Stomach (tissue), 4 donors: Measurements from ENCODE around the gene NCAPD2.

ENCODE experiments used
- POLR2A ChIP-seq, 4 donors: fragments of 450-650 bp; IDR thresholded peaks; one replicate each; pipeline ENCODE4 v1.6.1; 2016; ENCODE audit warnings: antibody characterized with exemption in 4 of 4, control low read depth in 2 of 4, mild to moderate bottlenecking in 1 of 4, moderate library complexity in 1 of 4
- TF ChIP-seq, protein P1 (sequence below), 7 experiments: fragments of 450-650 bp in 4 of 7; fragments of 200-600 bp in 3 of 7; sonication (generic) in 3 of 7; IDR thresholded peaks; one replicate each; pipeline ENCODE4 v1.5.1; 2016 to 2019; ENCODE audit warnings: antibody characterized with exemption in 7 of 7, control low read depth in 2 of 7, mild to moderate bottlenecking in 1 of 7

DNA sequence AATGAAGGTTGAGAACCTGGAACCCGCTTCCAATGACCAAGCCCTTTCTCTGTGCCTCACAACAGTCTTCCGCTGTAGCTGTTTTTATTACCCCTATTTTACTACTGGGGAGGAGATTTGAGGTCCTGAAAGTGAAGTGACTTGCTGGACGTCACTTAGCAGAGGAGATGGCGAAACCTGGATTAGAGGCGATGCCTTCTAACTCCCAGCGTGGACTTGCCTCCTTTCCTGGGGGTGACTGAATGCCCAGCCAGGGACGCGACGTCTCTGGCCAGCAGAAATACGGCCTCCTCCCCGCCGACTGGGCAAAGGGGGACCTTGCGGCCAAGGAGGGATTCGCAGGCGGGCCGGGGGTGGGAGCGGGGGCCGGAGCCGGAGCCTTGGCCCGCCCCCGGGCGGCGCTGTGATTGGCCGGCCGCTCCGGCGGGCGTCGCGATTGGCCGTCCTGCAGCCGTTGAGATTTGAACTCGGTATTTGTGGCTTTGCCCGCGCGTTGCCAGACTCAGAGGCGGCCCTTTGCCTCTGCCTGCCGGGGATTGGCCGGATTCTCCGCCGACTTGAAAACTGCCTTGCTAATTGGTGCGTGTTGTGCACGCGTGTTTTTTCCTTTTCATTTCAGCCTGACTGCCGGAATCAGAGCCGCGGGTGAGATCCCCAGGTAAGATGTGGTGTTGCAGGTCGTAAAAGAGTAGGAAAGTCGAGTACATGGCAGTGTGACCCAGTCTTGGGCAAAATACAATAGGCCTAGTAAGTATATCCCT lies at the start of gene NCAPD2:
- TF ChIP-seq, protein P1, sequence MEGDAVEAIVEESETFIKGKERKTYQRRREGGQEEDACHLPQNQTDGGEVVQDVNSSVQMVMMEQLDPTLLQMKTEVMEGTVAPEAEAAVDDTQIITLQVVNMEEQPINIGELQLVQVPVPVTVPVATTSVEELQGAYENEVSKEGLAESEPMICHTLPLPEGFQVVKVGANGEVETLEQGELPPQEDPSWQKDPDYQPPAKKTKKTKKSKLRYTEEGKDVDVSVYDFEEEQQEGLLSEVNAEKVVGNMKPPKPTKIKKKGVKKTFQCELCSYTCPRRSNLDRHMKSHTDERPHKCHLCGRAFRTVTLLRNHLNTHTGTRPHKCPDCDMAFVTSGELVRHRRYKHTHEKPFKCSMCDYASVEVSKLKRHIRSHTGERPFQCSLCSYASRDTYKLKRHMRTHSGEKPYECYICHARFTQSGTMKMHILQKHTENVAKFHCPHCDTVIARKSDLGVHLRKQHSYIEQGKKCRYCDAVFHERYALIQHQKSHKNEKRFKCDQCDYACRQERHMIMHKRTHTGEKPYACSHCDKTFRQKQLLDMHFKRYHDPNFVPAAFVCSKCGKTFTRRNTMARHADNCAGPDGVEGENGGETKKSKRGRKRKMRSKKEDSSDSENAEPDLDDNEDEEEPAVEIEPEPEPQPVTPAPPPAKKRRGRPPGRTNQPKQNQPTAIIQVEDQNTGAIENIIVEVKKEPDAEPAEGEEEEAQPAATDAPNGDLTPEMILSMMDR (IDR thresholded peaks at IDR 0.05) = peak in 4 of 7 experiments; percentile 18 to 65 (median 44)
- no peak for TF ChIP-seq POLR2A (IDR thresholded peaks at IDR 0.05)
